ENCODE results near the gene B4GALT1. TPM values are rescaled to one million over a fixed set of nuclear protein-coding genes. Genes with fewer than 3 reads are reported as not detected.

The B4GALT1 gene
- total RNA-seq, 1 donor from 2014 or later, result 21.3 TPM

DNA sequence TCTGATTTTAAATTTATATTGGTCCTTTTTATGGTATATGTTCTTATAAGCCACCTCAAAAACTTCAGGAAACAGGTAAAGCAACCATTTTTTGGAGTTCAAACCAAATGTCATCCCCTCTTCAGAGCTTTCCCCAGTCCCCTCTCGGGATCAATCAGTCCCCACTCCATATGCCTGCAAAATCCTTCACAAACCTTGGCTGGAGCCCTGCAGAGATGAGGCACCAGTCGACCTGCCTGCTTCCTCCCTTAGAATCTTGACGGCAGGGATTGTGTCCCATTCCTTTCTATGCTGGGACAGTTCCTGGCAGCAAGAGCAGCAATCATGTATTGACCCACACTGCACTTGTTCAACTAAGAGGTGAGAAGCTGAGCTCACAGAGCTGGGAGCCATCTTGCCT, 22.6 kb downstream of the B4GALT1 start:
- TF ChIP-seq, protein P1, sequence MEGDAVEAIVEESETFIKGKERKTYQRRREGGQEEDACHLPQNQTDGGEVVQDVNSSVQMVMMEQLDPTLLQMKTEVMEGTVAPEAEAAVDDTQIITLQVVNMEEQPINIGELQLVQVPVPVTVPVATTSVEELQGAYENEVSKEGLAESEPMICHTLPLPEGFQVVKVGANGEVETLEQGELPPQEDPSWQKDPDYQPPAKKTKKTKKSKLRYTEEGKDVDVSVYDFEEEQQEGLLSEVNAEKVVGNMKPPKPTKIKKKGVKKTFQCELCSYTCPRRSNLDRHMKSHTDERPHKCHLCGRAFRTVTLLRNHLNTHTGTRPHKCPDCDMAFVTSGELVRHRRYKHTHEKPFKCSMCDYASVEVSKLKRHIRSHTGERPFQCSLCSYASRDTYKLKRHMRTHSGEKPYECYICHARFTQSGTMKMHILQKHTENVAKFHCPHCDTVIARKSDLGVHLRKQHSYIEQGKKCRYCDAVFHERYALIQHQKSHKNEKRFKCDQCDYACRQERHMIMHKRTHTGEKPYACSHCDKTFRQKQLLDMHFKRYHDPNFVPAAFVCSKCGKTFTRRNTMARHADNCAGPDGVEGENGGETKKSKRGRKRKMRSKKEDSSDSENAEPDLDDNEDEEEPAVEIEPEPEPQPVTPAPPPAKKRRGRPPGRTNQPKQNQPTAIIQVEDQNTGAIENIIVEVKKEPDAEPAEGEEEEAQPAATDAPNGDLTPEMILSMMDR (IDR thresholded peaks at IDR 0.05; ENCODE audit: insufficient read depth, low read length, severe bottlenecking), result no peak

DNA sequence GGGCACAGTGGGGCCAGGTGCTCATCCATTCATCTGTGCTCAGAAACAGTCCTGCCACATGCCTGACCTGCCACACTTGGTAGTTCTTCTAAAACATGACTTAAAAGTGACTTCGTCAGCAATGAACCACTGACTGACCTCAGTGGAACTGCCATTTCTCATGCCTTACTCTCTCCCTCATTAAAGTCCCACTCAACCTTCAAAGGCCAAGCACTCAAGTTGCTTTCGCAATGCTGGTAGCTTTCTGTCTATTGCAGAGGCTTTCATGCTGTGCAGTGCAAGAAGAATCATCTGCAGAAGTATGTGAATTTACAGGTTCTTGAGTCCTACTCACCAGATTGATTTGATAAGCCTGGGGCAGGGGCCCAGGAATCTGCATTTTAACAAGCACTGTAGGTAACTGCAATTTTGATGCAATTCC, 23.9 kb downstream of the B4GALT1 start:
- H3K36me3 ChIP-seq (ENCODE audit: control insufficient read depth, insufficient read depth, low read length), result peaks cover 8% of the 10 kb centered on the region
- DNase-seq (ENCODE audit: low read depth), result no peak
- no peaks in the 10 kb centered on the region for H3K27me3 ChIP-seq (ENCODE audit: control insufficient read depth, insufficient read depth, low read length)
- TF ChIP-seq, protein P1 (IDR thresholded peaks at IDR 0.05; ENCODE audit: insufficient read depth, low read length, severe bottlenecking), result no peak
- FAIRE-seq, result no peak
- H3K4me3 ChIP-seq (ENCODE audit: low read depth, low read length), result no peak overlapping the region

More for the DNA sequence above, 22.6 kb downstream of the B4GALT1 start:
- peaks cover 6% of the 10 kb centered on the region for H3K36me3 ChIP-seq (ENCODE audit: control insufficient read depth, insufficient read depth, low read length)
- no peaks in the 10 kb centered on the region for H3K27me3 ChIP-seq (ENCODE audit: control insufficient read depth, insufficient read depth, low read length)
- FAIRE-seq (no peak), DNase-seq (ENCODE audit: low read depth) (no peak)
- no peak overlapping the region for H3K4me3 ChIP-seq (ENCODE audit: low read depth, low read length)

DNA sequence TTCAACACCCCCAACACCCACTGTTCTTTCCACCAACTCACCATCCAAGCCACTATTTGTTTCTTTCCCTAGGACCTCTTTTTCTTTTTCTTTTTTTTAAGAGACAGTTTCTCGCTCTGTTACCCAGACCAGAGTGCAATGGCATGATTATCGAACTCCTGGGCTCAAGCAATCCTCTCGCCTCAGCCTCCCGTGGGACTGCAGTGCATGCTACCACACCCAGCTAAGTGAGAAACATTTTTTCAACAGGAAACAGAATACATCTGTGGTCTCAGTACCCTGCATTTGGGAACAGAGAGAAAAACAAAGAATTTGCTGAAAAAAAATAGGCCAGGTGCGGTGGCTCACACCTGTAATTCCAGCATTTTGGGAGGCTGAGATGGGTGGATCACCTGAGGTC, 24.6 kb downstream of the B4GALT1 start:
- Histone ChIP-seq H3K36me3 (ENCODE audit: control insufficient read depth, insufficient read depth, low read length) (peaks cover 9% of the 10 kb centered on the region), H3K27me3 (ENCODE audit: control insufficient read depth, insufficient read depth, low read length) (no peaks in the 10 kb centered on the region), H3K4me3 (ENCODE audit: low read depth, low read length) (no peak overlapping the region)
- DNase-seq (ENCODE audit: low read depth) (no peak), FAIRE-seq (no peak)
- TF ChIP-seq, protein P1 (IDR thresholded peaks at IDR 0.05; ENCODE audit: insufficient read depth, low read length, severe bottlenecking), result no peak

DNA sequence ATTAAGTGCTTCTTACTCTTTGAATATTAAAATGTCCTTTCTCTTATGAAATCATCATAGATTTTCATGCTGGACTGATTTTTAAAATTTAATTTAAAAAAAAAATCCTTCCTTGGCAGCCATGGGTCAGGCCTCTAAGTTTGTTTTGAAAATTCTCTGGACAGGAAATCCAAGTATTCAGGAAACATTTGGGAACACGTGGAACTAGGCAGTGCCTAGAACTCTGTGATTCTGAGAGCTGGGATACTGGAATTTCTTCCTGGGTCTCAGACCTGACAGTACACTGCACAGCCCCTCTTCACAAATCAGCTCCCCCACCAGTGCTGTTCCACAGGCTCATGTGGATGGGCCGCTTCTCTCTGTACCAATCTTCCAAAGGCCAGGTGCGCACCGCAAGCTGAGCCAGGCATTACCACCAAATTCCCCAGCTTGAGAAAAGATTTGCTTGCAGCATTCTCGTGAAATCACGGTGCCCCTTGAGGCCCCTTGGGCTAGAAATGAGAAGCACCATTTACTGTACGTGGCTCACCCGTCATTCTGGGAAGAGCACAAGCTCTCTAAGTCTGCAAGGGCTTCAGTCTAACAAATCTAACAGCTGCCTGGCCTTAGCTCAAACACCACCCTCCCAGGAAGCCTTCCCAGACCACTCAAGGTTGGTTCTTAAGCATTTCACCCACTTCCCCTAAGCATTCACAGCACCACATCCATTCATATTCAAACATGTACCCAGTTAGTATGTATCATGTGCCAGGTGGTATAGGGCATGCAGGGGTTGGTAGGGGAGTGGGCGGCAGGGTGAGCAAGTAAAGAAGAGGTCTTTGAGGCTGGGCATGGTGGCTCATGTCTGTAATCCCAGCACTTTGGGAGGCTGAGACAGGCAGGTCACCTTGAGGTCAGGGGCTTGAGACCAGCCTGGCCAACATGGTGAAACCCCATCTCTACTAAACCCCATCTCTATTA, 26.5 kb downstream of the B4GALT1 start:
- H3K36me3 ChIP-seq (ENCODE audit: control insufficient read depth, insufficient read depth, low read length), result peaks cover 9% of the 10 kb centered on the region
- no peak for FAIRE-seq
- DNase-seq (ENCODE audit: low read depth), result no peak
- H3K27me3 ChIP-seq (ENCODE audit: control insufficient read depth, insufficient read depth, low read length), result no peaks in the 10 kb centered on the region
- no peak overlapping the region for H3K4me3 ChIP-seq (ENCODE audit: low read depth, low read length)
- TF ChIP-seq, protein P1 (IDR thresholded peaks at IDR 0.05; ENCODE audit: insufficient read depth, low read length, severe bottlenecking), result no peak

DNA sequence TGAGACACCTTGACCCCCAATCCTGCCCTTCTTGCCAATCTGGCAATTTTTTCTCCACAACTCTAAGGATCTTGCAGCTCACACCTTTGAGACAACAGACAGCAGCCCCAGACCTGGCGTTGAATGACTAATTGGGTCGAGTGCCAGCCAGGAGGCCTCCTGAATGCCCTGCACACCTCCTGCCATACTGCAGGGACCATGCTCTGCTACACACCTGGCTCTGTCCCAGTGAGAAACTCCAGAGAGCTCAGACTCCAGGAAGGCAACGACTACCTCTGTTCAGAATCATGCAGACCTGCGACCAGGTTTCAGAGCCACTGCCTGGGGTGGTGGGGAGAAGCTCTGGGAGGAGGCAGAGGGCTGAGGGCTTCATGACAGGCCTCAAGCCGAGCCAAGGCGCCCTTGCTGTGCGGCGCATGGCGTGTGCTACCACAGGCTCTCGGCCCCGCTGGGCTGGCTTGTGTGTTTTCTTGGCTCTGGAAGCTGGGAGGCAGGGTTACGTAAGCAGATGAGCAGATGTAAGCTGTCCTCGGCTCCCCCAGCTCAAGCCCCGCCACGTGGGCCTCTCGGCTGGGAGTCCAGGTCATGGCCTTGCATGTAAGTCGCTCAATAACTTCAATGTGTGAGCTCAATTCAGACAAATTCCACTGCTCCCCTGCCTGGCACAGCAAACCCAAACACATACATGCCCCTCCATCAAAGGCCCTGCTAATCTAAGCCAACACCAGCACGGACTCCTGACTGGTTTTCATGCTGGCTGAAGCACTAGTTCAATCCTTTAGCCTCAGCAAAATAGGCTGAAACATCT, 27.5 kb downstream of the B4GALT1 start:
- Histone ChIP-seq H3K4me3 (ENCODE audit: low read depth, low read length) (no peak overlapping the region), H3K27me3 (ENCODE audit: control insufficient read depth, insufficient read depth, low read length) (no peaks in the 10 kb centered on the region), H3K36me3 (ENCODE audit: control insufficient read depth, insufficient read depth, low read length) (peaks cover 19% of the 10 kb centered on the region)
- DNase-seq (ENCODE audit: low read depth) (no peak), FAIRE-seq (no peak)
- TF ChIP-seq, protein P1 (IDR thresholded peaks at IDR 0.05; ENCODE audit: insufficient read depth, low read length, severe bottlenecking), result no peak
